HEK293T (cell line): ENCODE data around the gene PATL1.

Experiments used
- ARNT ChIP-seq: fragments of 450-650 bp; IDR thresholded peaks from 2 replicates; pipeline ENCODE4 v1.6.1; 2017; ENCODE audit warnings: mild to moderate bottlenecking
- FOXK2 ChIP-seq: fragments of 450-650 bp; IDR thresholded peaks from 2 replicates; pipeline ENCODE4 v1.6.1; 2016; ENCODE audit warnings: mild to moderate bottlenecking
- FOXM1 ChIP-seq: fragments of 450-650 bp; IDR thresholded peaks from 2 replicates; pipeline ENCODE4 v1.6.1; 2017; ENCODE audit warnings: mild to moderate bottlenecking, borderline replicate concordance
- LEF1 ChIP-seq: fragments of 450-650 bp; IDR thresholded peaks from 2 replicates; pipeline ENCODE4 v1.6.1; 2017; ENCODE audit warnings: mild to moderate bottlenecking, borderline replicate concordance
- NFRKB ChIP-seq: fragments of 450-650 bp; IDR thresholded peaks from 2 replicates; pipeline ENCODE4 v1.6.1; 2016; ENCODE audit warnings: mild to moderate bottlenecking, moderate library complexity
- SP1 ChIP-seq: fragments of 450-650 bp; IDR thresholded peaks from 2 replicates; pipeline ENCODE4 v1.6.1; 2017
- SUZ12 ChIP-seq: fragments of 450-650 bp; IDR thresholded peaks from 2 replicates; pipeline ENCODE4 v1.6.1; 2016; ENCODE audit warnings: mild to moderate bottlenecking

DNA sequence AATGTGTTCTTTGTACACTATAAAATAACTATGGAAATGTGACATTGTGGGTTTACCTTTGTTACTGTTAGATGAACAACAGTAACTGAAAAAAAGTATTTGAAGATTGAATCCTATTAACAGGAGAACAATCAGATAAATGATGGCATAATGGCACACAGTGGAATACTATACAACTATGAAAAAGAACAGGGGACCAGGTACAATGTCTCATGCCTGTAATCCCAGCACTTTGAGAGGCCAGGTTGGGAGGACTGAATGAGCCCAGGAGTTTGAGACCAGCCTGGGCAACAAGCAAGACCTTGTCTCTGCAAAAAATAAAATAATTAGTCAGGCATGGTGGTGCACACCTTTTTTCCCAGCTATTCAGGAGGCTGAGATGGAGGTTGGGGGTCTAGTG lies 38.8 kb downstream of the PATL1 start:
- TF ChIP-seq NFRKB (no peak), LEF1 (no peak), SP1 (no peak), ARNT (no peak), FOXM1 (no peak), SUZ12 (no peak), FOXK2 (no peak)
